BE2C (cell line): ENCODE data around the gene JADE2.

ENCODE experiments used
- DNase-seq: peaks from one replicate; pipeline ENCODE4 v3.0.0-alpha.2; 2020
- H3K27me3 ChIP-seq: fragments of 250-450 bp; sonication (Bioruptor Pico); 2 replicates; pipeline ENCODE4 v1.5.1; 2020; ENCODE audit warnings: mild to moderate bottlenecking
- H3K36me3 ChIP-seq: fragments of 250-450 bp; sonication (Bioruptor Pico); 2 replicates; pipeline ENCODE4 v1.5.1; 2020; ENCODE audit warnings: mild to moderate bottlenecking
- H3K4me1 ChIP-seq: fragments of 250-450 bp; sonication (Bioruptor Pico); 2 replicates; pipeline ENCODE4 v1.5.1; 2020
- H3K4me3 ChIP-seq: 2 replicates; pipeline ENCODE4 v1.5.1; 2011; ENCODE audit warnings: low read depth, low read length
- H3K9me3 ChIP-seq: fragments of 250-450 bp; sonication (Bioruptor Pico); 2 replicates; pipeline ENCODE4 v1.5.1; 2020
- CTCF ChIP-seq: IDR thresholded peaks from 2 replicates; pipeline ENCODE4 v1.5.1; 2012; ENCODE audit warnings: mild to moderate bottlenecking, low read depth, low read length

JADE2 gene

GRCh38 chr5:134506054-134507039 is 19.1 kb upstream of the JADE2 start:
- H3K36me3 ChIP-seq: no peaks in the 10 kb centered on the region
- no peaks in the 10 kb centered on the region for H3K9me3 ChIP-seq
- H3K4me3 ChIP-seq: no peak overlapping the region
- TF ChIP-seq CTCF: no peak
- H3K4me1 ChIP-seq: peaks cover 15% of the 10 kb centered on the region
- DNase-seq: no peak
- no peaks in the 10 kb centered on the region for H3K27me3 ChIP-seq

GRCh38 chr5:134507452-134507851 is 18.0 kb upstream of the JADE2 start:
- no peak for TF ChIP-seq CTCF
- DNase-seq: no peak
- Histone ChIP-seq H3K9me3 (no peaks in the 10 kb centered on the region), H3K4me1 (peaks cover 15% of the 10 kb centered on the region), H3K27me3 (no peaks in the 10 kb centered on the region), H3K4me3 (no peak overlapping the region), H3K36me3 (no peaks in the 10 kb centered on the region)

- no peak overlapping the region for H3K4me3 ChIP-seq
- H3K27me3 ChIP-seq: no peaks in the 10 kb centered on the region
- no peak for DNase-seq
- no peaks in the 10 kb centered on the region for H3K9me3 ChIP-seq
- no peak for TF ChIP-seq CTCF
- H3K36me3 ChIP-seq: no peaks in the 10 kb centered on the region
- peaks cover 8% of the 10 kb centered on the region for H3K4me1 ChIP-seq
Observed at GRCh38 chr5:134508521-134509195, 16.8 kb upstream of the JADE2 start.

GRCh38 chr5:134509308-134510040 is 16.0 kb upstream of the JADE2 start:
- peaks cover 5% of the 10 kb centered on the region for H3K4me1 ChIP-seq
- H3K27me3 ChIP-seq: no peaks in the 10 kb centered on the region
- peak; percentile 66 for DNase-seq
- no peak overlapping the region; the same call in 1 of the 2 replicates for H3K4me3 ChIP-seq
- no peak for TF ChIP-seq CTCF
- no peaks in the 10 kb centered on the region for H3K9me3 ChIP-seq
- no peaks in the 10 kb centered on the region for H3K36me3 ChIP-seq

GRCh38 chr5:134510970-134511795 is 14.3 kb upstream of the JADE2 start:
- Histone ChIP-seq H3K4me1 (peaks cover 5% of the 10 kb centered on the region), H3K9me3 (no peaks in the 10 kb centered on the region), H3K36me3 (no peaks in the 10 kb centered on the region), H3K27me3 (no peaks in the 10 kb centered on the region), H3K4me3 (no peak overlapping the region)
- TF ChIP-seq CTCF: no peak
- no peak for DNase-seq
